Measurements from ENCODE around the gene CARF.
"Not testable (repeated sequence)": the region's sequence is repeated elsewhere in the genome, so short reads cannot be mapped to it uniquely, and the experiment has no call there.

Gene CARF

GRCh38 chr2:202965810-202966460 is 53.9 kb downstream of the CARF start:
- DNase-seq (ENCODE audit: low read depth), result peak; percentile 84
- H3K4me3 ChIP-seq (replicated peaks; ENCODE audit: low read depth, low read length), result no peak overlapping the region

GRCh38 chr2:202969404-202969803 is 57.3 kb downstream of the CARF start:
- not testable (repeated sequence) for DNase-seq (ENCODE audit: low read depth); H3K4me3 ChIP-seq (replicated peaks; ENCODE audit: low read depth, low read length)

More at GRCh38 chr2:202965810-202966460, 53.9 kb downstream of the CARF start:
- TF ChIP-seq CTCF (IDR thresholded peaks at IDR 0.05; ENCODE audit: low read length, missing control alignments), result no peak

- no peak for TF ChIP-seq CTCF (IDR thresholded peaks at IDR 0.05; ENCODE audit: low read length, missing control alignments)
- no peak overlapping the region for H3K4me3 ChIP-seq (replicated peaks; ENCODE audit: low read depth, low read length)
- DNase-seq (ENCODE audit: low read depth), result no peak
Observed at GRCh38 chr2:202976809-202977208, 64.7 kb downstream of the CARF start.

- no peak for TF ChIP-seq CTCF (IDR thresholded peaks at IDR 0.05; ENCODE audit: low read length, missing control alignments)
- no peak overlapping the region for H3K4me3 ChIP-seq (replicated peaks; ENCODE audit: low read depth, low read length)
- no peak for DNase-seq (ENCODE audit: low read depth)
Observed at GRCh38 chr2:202982779-202983491, 70.9 kb downstream of the CARF start.

- no peak for DNase-seq (ENCODE audit: low read depth)
- no peak for TF ChIP-seq CTCF (IDR thresholded peaks at IDR 0.05; ENCODE audit: low read length, missing control alignments)
- no peak overlapping the region for H3K4me3 ChIP-seq (replicated peaks; ENCODE audit: low read depth, low read length)
Observed at GRCh38 chr2:202989749-202990148, 77.7 kb downstream of the CARF start.

GRCh38 chr2:202990501-202990900 is 78.4 kb downstream of the CARF start:
- no peak for TF ChIP-seq CTCF (IDR thresholded peaks at IDR 0.05; ENCODE audit: low read length, missing control alignments)
- DNase-seq (ENCODE audit: low read depth), result no peak

GRCh38 chr2:202997113-202997512 is 85.0 kb downstream of the CARF start:
- DNase-seq (ENCODE audit: low read depth), result peak; percentile 77
- H3K4me3 ChIP-seq (replicated peaks; ENCODE audit: low read depth, low read length), result not testable (repeated sequence)

More at GRCh38 chr2:202990501-202990900, 78.4 kb downstream of the CARF start:
- no peak overlapping the region for H3K4me3 ChIP-seq (replicated peaks; ENCODE audit: low read depth, low read length)

Data from fibroblast of pulmonary artery (primary cell).